Hepatocyte (in vitro differentiated cells): ENCODE results near the gene VASH1.

ENCODE experiments used
- EZH2 ChIP-seq: fragments of 200-600 bp; sonication (generic); IDR thresholded peaks from 2 replicates; pipeline ENCODE4 v1.6.1; 2016; ENCODE audit warnings: antibody characterized with exemption, mild to moderate bottlenecking, borderline replicate concordance
- TF ChIP-seq, protein P1 (sequence below): fragments of 200-600 bp; sonication (generic); IDR thresholded peaks from 2 replicates; pipeline ENCODE4 v1.5.1; 2016; ENCODE audit warnings: antibody characterized with exemption, mild to moderate bottlenecking; ENCODE audit not compliant: poor library complexity

- TF ChIP-seq EZH2 = no peak
- TF ChIP-seq, protein P1, sequence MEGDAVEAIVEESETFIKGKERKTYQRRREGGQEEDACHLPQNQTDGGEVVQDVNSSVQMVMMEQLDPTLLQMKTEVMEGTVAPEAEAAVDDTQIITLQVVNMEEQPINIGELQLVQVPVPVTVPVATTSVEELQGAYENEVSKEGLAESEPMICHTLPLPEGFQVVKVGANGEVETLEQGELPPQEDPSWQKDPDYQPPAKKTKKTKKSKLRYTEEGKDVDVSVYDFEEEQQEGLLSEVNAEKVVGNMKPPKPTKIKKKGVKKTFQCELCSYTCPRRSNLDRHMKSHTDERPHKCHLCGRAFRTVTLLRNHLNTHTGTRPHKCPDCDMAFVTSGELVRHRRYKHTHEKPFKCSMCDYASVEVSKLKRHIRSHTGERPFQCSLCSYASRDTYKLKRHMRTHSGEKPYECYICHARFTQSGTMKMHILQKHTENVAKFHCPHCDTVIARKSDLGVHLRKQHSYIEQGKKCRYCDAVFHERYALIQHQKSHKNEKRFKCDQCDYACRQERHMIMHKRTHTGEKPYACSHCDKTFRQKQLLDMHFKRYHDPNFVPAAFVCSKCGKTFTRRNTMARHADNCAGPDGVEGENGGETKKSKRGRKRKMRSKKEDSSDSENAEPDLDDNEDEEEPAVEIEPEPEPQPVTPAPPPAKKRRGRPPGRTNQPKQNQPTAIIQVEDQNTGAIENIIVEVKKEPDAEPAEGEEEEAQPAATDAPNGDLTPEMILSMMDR = no peak
Observed at GRCh38 chr14:76770521-76771436, 9.5 kb downstream of the VASH1 start.
